ENCODE measurements around the gene MACROD1. TPM values are rescaled to one million over a fixed set of nuclear protein-coding genes. Genes with fewer than 3 reads are reported as not detected.

The MACROD1 gene
- polyA plus RNA-seq, 1 donor (not counting 4 experiments of a cell fraction or from before 2014, with no cell fraction given) = 4.6 TPM

DNA sequence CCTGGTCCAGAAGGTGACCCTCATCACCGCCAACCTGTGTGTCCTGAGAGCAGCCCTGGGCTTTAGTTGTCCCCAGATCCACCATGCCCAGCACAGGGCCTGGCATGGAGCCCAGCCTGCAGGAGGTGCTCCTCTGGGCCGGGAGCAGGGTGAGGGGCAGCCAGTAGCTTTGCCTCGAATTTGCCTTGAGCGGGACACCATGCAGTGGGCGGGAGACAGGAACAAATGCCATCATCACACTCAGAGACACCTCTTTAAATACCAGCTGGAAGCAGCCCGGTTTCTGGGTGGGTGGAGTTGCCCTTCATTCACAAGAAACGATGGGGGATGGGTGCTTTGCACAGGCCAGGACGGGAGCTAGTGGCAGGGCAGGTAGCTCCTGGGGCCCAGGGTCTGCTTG lies 110.8 kb downstream of the MACROD1 start:
- no peaks in the 10 kb centered on the region for H3K9me1 ChIP-seq (ENCODE audit: control insufficient read depth, extremely low read depth, insufficient read depth, low read length)
- no peaks in the 10 kb centered on the region for H3K36me3 ChIP-seq (ENCODE audit: control insufficient read depth in 2 of 2, extremely low read depth in 1 of 2, insufficient read depth in 2 of 2, low read length in 2 of 2)
- peaks cover 4% of the 10 kb centered on the region for H3K27me3 ChIP-seq (ENCODE audit: control insufficient read depth, extremely low read depth, insufficient read depth, low read length)
- H2AFZ ChIP-seq (ENCODE audit: control insufficient read depth, low read length) = no peak overlapping the region
- no peak overlapping the region for H3K4me2 ChIP-seq (ENCODE audit: control insufficient read depth, extremely low read depth, insufficient read depth, low read depth, low read length)
- H3K9ac ChIP-seq (ENCODE audit: control insufficient read depth, extremely low read depth, insufficient read depth, low read length) = no peak overlapping the region
- DNase-seq (ENCODE audit: low read depth, low spot score) = no peak
- no peak overlapping the region for H3K27ac ChIP-seq (ENCODE audit: control insufficient read depth, insufficient read depth, low read length)
- dilution Hi-C loops (cut with MboI; ENCODE audit: extremely low pct_ligation_motif_present, low sequenced_read_pairs) = no loop called here
- TF ChIP-seq, protein P1, sequence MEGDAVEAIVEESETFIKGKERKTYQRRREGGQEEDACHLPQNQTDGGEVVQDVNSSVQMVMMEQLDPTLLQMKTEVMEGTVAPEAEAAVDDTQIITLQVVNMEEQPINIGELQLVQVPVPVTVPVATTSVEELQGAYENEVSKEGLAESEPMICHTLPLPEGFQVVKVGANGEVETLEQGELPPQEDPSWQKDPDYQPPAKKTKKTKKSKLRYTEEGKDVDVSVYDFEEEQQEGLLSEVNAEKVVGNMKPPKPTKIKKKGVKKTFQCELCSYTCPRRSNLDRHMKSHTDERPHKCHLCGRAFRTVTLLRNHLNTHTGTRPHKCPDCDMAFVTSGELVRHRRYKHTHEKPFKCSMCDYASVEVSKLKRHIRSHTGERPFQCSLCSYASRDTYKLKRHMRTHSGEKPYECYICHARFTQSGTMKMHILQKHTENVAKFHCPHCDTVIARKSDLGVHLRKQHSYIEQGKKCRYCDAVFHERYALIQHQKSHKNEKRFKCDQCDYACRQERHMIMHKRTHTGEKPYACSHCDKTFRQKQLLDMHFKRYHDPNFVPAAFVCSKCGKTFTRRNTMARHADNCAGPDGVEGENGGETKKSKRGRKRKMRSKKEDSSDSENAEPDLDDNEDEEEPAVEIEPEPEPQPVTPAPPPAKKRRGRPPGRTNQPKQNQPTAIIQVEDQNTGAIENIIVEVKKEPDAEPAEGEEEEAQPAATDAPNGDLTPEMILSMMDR (optimal IDR thresholded peaks at IDR 0.05 in 1 of 3, IDR thresholded peaks at IDR 0.05 in 1 of 3, conservative IDR thresholded peaks at IDR 0.05 in 1 of 3; ENCODE audit: extremely low read depth in 1 of 3, insufficient read depth in 2 of 3, low read length in 3 of 3) = no peak
- TF ChIP-seq EZH2 (IDR thresholded peaks at IDR 0.05; ENCODE audit: low read length) = no peak
- no peaks in the 10 kb centered on the region for H3K9me3 ChIP-seq (ENCODE audit: control insufficient read depth, low read depth, low read length)
- peaks cover 4% of the 10 kb centered on the region for H4K20me1 ChIP-seq (ENCODE audit: control insufficient read depth, extremely low read depth, insufficient read depth, low read length)
- no peak for FAIRE-seq
- no peak overlapping the region for H3K4me3 ChIP-seq (ENCODE audit: control insufficient read depth in 2 of 3, extremely low read depth in 1 of 3, insufficient read depth in 2 of 3, low read depth in 1 of 3, low read length in 3 of 3)
- no peaks in the 10 kb centered on the region for H3K79me2 ChIP-seq (ENCODE audit: control insufficient read depth, insufficient read depth, low read length)
- no peaks in the 10 kb centered on the region for H3K4me1 ChIP-seq (ENCODE audit: control insufficient read depth, extremely low read depth, insufficient read depth, low read length)

DNA sequence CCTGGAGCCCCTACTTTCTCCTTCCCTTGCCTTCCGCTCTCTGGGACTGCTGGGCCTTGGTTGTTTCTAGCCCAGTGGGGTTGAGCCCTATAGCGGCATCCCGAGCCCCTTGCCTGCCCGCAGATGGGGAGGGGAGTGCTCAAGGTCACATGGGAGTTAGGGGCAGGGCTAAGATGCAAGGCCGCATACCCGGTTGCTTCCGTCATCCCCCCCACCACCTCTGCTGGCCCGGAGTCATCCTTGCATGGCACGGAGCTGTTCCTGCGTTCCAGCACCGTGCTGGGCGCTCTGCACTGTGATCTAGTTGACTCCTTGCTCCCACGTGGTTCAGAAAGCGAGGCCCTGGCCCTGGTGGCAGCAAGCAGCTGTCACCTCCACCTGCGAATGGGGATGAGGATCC lies 112.2 kb downstream of the MACROD1 start:
- DNase-seq (ENCODE audit: low read depth, low spot score) (no peak), FAIRE-seq (no peak)
- no peaks in the 10 kb centered on the region for H3K9me3 ChIP-seq (ENCODE audit: control insufficient read depth, low read depth, low read length)
- H3K9me1 ChIP-seq (ENCODE audit: control insufficient read depth, extremely low read depth, insufficient read depth, low read length) = no peaks in the 10 kb centered on the region
- no peak overlapping the region for H2AFZ ChIP-seq (ENCODE audit: control insufficient read depth, low read length)
- peaks cover 4% of the 10 kb centered on the region for H4K20me1 ChIP-seq (ENCODE audit: control insufficient read depth, extremely low read depth, insufficient read depth, low read length)
- H3K4me1 ChIP-seq (ENCODE audit: control insufficient read depth, extremely low read depth, insufficient read depth, low read length) = no peaks in the 10 kb centered on the region
- no peak overlapping the region for H3K4me3 ChIP-seq (ENCODE audit: control insufficient read depth in 2 of 3, extremely low read depth in 1 of 3, insufficient read depth in 2 of 3, low read depth in 1 of 3, low read length in 3 of 3)
- no peak overlapping the region for H3K27ac ChIP-seq (ENCODE audit: control insufficient read depth, insufficient read depth, low read length)
- dilution Hi-C loops (cut with MboI; ENCODE audit: extremely low pct_ligation_motif_present, low sequenced_read_pairs) = no loop called here
- no peaks in the 10 kb centered on the region for H3K36me3 ChIP-seq (ENCODE audit: control insufficient read depth in 2 of 2, extremely low read depth in 1 of 2, insufficient read depth in 2 of 2, low read length in 2 of 2)
- no peak overlapping the region for H3K9ac ChIP-seq (ENCODE audit: control insufficient read depth, extremely low read depth, insufficient read depth, low read length)
- H3K27me3 ChIP-seq (ENCODE audit: control insufficient read depth, extremely low read depth, insufficient read depth, low read length) = no peaks in the 10 kb centered on the region
- no peak overlapping the region for H3K4me2 ChIP-seq (ENCODE audit: control insufficient read depth, extremely low read depth, insufficient read depth, low read depth, low read length)
- no peak for TF ChIP-seq EZH2 (IDR thresholded peaks at IDR 0.05; ENCODE audit: low read length)
- H3K79me2 ChIP-seq (ENCODE audit: control insufficient read depth, insufficient read depth, low read length) = no peaks in the 10 kb centered on the region

DNA sequence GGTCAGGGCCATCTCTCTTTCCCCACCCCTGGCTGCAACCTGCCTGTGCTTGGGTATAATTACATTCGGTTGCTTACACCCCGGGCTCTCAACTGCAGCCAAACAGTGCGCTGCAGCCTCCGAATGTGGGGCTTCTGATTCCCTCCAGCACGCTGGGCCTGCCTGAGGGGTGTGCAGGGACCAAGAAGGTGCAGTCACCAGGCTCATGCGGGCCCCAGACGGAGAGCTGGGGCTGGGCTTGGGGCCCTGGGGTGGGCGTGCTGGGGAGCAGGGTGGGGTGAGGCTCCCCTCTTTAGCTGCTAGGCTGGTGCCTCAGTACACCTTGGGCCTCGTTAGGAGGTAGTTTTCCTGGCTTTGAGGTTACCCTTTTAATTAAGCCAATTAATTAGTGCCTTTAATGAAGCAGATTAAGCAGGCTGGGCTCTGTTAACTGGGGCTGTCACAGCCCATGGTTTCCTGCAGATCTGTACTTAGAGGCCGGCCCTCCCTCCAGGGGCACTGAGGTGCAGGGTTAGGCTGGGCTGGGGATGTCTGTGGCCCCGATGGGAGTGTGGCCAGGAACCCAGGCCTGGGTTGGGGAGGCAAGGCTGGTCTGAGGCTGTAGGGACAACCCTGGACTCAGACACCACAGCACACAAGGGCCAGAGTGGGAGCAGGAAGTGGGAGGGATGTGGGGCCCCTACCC lies 112.8 kb downstream of the MACROD1 start:
- Histone ChIP-seq H3K4me3 (ENCODE audit: control insufficient read depth in 2 of 3, extremely low read depth in 1 of 3, insufficient read depth in 2 of 3, low read depth in 1 of 3, low read length in 3 of 3) (no peak overlapping the region), H3K9me1 (ENCODE audit: control insufficient read depth, extremely low read depth, insufficient read depth, low read length) (no peaks in the 10 kb centered on the region), H4K20me1 (ENCODE audit: control insufficient read depth, extremely low read depth, insufficient read depth, low read length) (peaks cover 4% of the 10 kb centered on the region), H2AFZ (ENCODE audit: control insufficient read depth, low read length) (no peak overlapping the region), H3K36me3 (ENCODE audit: control insufficient read depth in 2 of 2, extremely low read depth in 1 of 2, insufficient read depth in 2 of 2, low read length in 2 of 2) (no peaks in the 10 kb centered on the region), H3K79me2 (ENCODE audit: control insufficient read depth, insufficient read depth, low read length) (no peaks in the 10 kb centered on the region), H3K27me3 (ENCODE audit: control insufficient read depth, extremely low read depth, insufficient read depth, low read length) (no peaks in the 10 kb centered on the region), H3K9me3 (ENCODE audit: control insufficient read depth, low read depth, low read length) (no peaks in the 10 kb centered on the region), H3K9ac (ENCODE audit: control insufficient read depth, extremely low read depth, insufficient read depth, low read length) (no peak overlapping the region), H3K4me2 (ENCODE audit: control insufficient read depth, extremely low read depth, insufficient read depth, low read depth, low read length) (no peak overlapping the region), H3K4me1 (ENCODE audit: control insufficient read depth, extremely low read depth, insufficient read depth, low read length) (no peaks in the 10 kb centered on the region), H3K27ac (ENCODE audit: control insufficient read depth, insufficient read depth, low read length) (no peak overlapping the region)
- DNase-seq (ENCODE audit: low read depth, low spot score) = no peak
- TF ChIP-seq, protein P1 (optimal IDR thresholded peaks at IDR 0.05 in 1 of 3, IDR thresholded peaks at IDR 0.05 in 1 of 3, conservative IDR thresholded peaks at IDR 0.05 in 1 of 3; ENCODE audit: extremely low read depth in 1 of 3, insufficient read depth in 2 of 3, low read length in 3 of 3) = no peak
- no peak for TF ChIP-seq EZH2 (IDR thresholded peaks at IDR 0.05; ENCODE audit: low read length)
- dilution Hi-C loops (cut with MboI; ENCODE audit: extremely low pct_ligation_motif_present, low sequenced_read_pairs) = no loop called here
- FAIRE-seq = no peak

Data from keratinocyte (primary cell).